ENCODE data around the gene C19orf12.

GRCh38 chr19:29702963-29703320, 12.1 kb downstream of the C19orf12 start:
- TF ChIP-seq CTCF (IDR thresholded peaks at IDR 0.05 in 2 of 3, conservative IDR thresholded peaks at IDR 0.05 in 1 of 3; ENCODE audit: borderline replicate concordance in 1 of 3, insufficient read depth in 1 of 3, low read depth in 2 of 3, low read length in 2 of 3) (no peak), POLR2A (IDR thresholded peaks at IDR 0.05; ENCODE audit: borderline replicate concordance, extremely low read depth, insufficient read depth, insufficient read length) (no peak), ZNF274 (IDR thresholded peaks at IDR 0.05; ENCODE audit: low read depth, low read length) (no peak), FOSL1 (IDR thresholded peaks at IDR 0.05; ENCODE audit: low read depth) (no peak), SP1 (IDR thresholded peaks at IDR 0.05; ENCODE audit: low read depth) (no peak), SIN3A (IDR thresholded peaks at IDR 0.05; ENCODE audit: low read depth) (no peak), ZFX (IDR thresholded peaks at IDR 0.05) (no peak), RAD21 (IDR thresholded peaks at IDR 0.05; ENCODE audit: low read depth) (no peak), EZH2 (IDR thresholded peaks at IDR 0.05) (no peak), YY1 (IDR thresholded peaks at IDR 0.05; ENCODE audit: extremely low read depth, insufficient replicate concordance, low read depth, low read length) (no peak), EZH2phosphoT487 (IDR thresholded peaks at IDR 0.05; ENCODE audit: borderline replicate concordance) (no peak), TCF7L2 (IDR thresholded peaks at IDR 0.05; ENCODE audit: borderline replicate concordance, extremely low read depth, insufficient read depth, insufficient read length) (no peak), CEBPB (IDR thresholded peaks at IDR 0.05; ENCODE audit: low read depth) (no peak)

All from HCT116 (cell line).